Neural crest cell (in vitro differentiated cells): ENCODE measurements around the gene C14orf180. TPM values are rescaled to one million over a fixed set of nuclear protein-coding genes. Genes with fewer than 3 reads are reported as not detected.

Experiments
- DNase-seq: peaks from one replicate; pipeline ENCODE4 v3.0.0; 2021; ENCODE audit warnings: low read depth, mixed read lengths, low spot score
- H3K27ac Mint-ChIP-seq: one replicate; pipeline ENCODE4 v1.8.0; 2021; ENCODE audit warnings: mild to moderate bottlenecking, mixed read lengths; ENCODE audit not compliant: unreplicated experiment
- H3K27me3 Mint-ChIP-seq: 2 replicates; pipeline ENCODE4 v1.8.0; 2021; ENCODE audit warnings: low read depth, mild to moderate bottlenecking, mixed read lengths
- H3K36me3 Mint-ChIP-seq: 2 replicates; pipeline ENCODE4 v1.8.0; 2021; ENCODE audit warnings: low read depth, mild to moderate bottlenecking, mixed read lengths
- H3K4me1 Mint-ChIP-seq: 2 replicates; pipeline ENCODE4 v1.8.0; 2021; ENCODE audit warnings: mixed read lengths
- H3K4me3 Mint-ChIP-seq: one replicate; pipeline ENCODE4 v1.8.0; 2021; ENCODE audit warnings: mild to moderate bottlenecking, mixed read lengths
- H3K9me3 Mint-ChIP-seq: 2 replicates; pipeline ENCODE4 v1.8.0; 2021; ENCODE audit warnings: mixed read lengths
- CTCF ChIP-seq: fragments of 200-600 bp; sonication (generic); conservative IDR thresholded peaks from 2 replicates; pipeline ENCODE4 v1.5.0; 2021; ENCODE audit warnings: antibody characterized with exemption, mild to moderate bottlenecking
- total RNA-seq: library from RNA; stranded (reverse); gene quantifications from 2 replicates; pipeline ENCODE4 v1.2.1, GENCODE V29; 2021

The C14orf180 gene
- total RNA-seq, 1 donor from 2014 or later: not detected

DNA sequence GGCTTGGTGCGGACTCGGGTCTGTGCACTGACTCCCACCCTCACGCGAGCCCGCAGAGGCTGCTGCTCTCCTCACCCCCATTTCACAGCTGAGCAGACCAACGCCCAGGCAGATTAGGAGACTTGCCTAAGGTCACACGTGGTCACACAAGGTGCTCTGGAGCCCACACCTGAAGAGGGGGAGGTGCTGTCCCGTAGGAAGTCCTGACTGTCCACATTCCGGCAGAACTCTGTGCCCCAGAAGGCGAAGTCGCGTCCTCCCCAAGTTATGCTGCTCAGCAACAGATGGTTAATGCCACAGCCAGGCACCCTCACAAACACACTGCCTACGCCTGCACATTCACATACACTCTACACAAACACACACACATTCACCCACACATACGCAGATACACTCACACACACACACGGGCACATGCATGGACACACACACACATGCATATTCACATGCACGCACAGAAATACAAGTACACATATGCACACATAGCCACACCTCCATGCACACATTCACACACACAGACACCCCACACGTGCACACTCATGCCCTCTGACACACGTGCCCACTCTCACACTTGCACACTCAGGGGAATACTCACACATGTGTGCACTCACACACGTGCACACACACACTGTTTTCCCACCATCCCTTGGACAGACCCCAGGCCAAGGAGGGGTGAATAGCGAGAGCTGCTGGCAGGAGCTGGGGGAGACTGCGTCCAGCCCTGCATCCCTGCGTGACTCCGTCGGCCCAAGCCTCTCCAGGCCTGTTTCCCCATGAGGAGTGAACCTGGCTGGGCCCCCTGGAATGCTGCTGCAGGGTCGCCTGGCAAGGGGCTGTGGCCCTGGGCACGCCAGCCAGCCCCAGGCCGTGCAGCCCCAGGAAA lies 4.1 kb downstream of the C14orf180 start:
- no peak for DNase-seq
- no peaks in the 10 kb centered on the region for H3K9me3 Mint-ChIP-seq
- peak overlapping the region; percentile 72 for H3K27ac Mint-ChIP-seq
- no peaks in the 10 kb centered on the region for H3K36me3 Mint-ChIP-seq
- TF ChIP-seq CTCF: no peak
- no peaks in the 10 kb centered on the region for H3K27me3 Mint-ChIP-seq
- H3K4me1 Mint-ChIP-seq: peaks cover 12% of the 10 kb centered on the region
- H3K4me3 Mint-ChIP-seq: no peak overlapping the region

DNA sequence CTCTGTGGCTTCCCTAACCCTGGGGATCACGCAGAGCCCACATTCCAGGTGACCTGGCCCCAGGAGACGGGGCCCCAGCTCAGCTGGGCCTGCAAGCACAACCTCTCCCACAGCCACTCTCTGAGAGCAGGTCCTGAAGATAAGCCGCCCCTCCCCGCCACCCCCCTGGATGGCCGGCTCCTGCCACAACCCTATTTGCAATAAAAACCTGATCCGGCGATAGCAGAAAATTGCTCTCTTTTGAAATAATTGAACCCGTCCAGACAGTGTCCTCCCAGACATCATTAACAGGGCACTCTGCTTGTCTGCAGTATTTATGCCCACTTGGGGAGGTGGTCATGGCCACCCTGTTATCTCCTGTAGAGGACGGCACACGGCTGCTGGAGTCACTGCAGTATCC lies 5.0 kb downstream of the C14orf180 start:
- H3K27ac Mint-ChIP-seq: no peak overlapping the region
- no peaks in the 10 kb centered on the region for H3K36me3 Mint-ChIP-seq

GRCh38 chr14:104585966-104586697 lies 6.6 kb downstream of the C14orf180 start:
- H3K4me3 Mint-ChIP-seq: no peak overlapping the region
- DNase-seq: no peak
- TF ChIP-seq CTCF: no peak
- H3K27ac Mint-ChIP-seq: no peak overlapping the region
- H3K36me3 Mint-ChIP-seq: no peaks in the 10 kb centered on the region
- H3K4me1 Mint-ChIP-seq: peaks cover 12% of the 10 kb centered on the region
- no peaks in the 10 kb centered on the region for H3K27me3 Mint-ChIP-seq
- no peaks in the 10 kb centered on the region for H3K9me3 Mint-ChIP-seq

More for the DNA sequence above, 5.0 kb downstream of the C14orf180 start:
- TF ChIP-seq CTCF: no peak
- no peak overlapping the region for H3K4me3 Mint-ChIP-seq
- H3K9me3 Mint-ChIP-seq: no peaks in the 10 kb centered on the region
- no peaks in the 10 kb centered on the region for H3K27me3 Mint-ChIP-seq
- H3K4me1 Mint-ChIP-seq: peaks cover 12% of the 10 kb centered on the region
- no peak for DNase-seq

DNA sequence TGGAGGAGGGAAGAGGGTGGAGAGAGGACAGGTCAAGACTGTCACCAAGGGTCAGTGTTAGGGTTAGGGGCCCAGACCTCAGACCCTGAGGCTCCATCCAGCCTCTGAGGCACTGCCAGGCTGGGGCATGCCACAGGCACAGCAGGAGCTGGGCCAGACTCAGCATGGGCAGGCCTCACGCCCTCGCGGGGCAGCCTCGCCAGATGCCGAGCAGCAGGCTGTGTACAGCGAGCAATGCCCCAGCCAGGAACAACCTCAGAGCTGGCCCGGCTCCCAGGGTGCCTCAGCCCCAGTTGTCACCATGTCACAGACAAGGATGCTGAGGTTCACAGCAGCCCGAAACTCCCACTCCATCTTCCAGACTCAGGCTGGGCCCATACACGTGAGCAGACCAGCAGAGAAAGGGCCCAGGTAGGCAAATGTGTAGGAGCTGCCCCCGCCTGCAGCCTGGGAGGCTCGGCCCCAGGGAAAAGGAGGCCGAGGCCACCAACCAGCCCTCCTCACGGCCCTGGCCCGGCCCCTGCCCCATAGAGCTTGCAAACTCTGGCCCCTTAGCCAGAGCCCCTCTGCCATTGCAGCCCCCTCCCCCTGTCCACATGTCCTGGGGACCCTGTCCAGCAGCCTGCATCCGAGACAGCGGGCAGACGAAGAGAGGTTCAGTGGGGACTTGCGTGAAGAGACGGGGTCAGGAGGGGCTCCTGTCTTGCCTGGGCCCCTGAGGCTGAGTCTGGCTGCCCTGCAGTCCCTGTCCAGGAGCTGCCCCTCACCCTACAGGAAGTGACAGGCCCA lies 7.5 kb downstream of the C14orf180 start:
- Mint-ChIP-seq H3K4me3 (no peak overlapping the region), H3K27me3 (no peaks in the 10 kb centered on the region), H3K9me3 (no peaks in the 10 kb centered on the region), H3K36me3 (no peaks in the 10 kb centered on the region), H3K27ac (no peak overlapping the region), H3K4me1 (peaks cover 12% of the 10 kb centered on the region)
- TF ChIP-seq CTCF: no peak
- no peak for DNase-seq

GRCh38 chr14:104587641-104588040 lies 8.1 kb downstream of the C14orf180 start:
- Mint-ChIP-seq H3K4me3 (no peak overlapping the region), H3K27me3 (peaks cover 3% of the 10 kb centered on the region), H3K27ac (no peak overlapping the region), H3K9me3 (no peaks in the 10 kb centered on the region), H3K4me1 (peaks cover 16% of the 10 kb centered on the region), H3K36me3 (no peaks in the 10 kb centered on the region)
- no peak for TF ChIP-seq CTCF
- no peak for DNase-seq
